SK-N-SH treated with all-trans-retinoic acid at 6 μM for 48 hours (cell line): ENCODE measurements around the gene LRRC26.

Source experiments
- ATAC-seq: fragments of 200-7000 bp; cut with Tn5 transposase; 3 replicates; pipeline ENCODE4 v1.9.1; 2020; ENCODE audit warnings: mild to moderate bottlenecking, moderate library complexity
- ARNTL ChIP-seq: fragments of 450-650 bp; formaldehyde crosslinking; IDR thresholded peaks from 2 replicates; pipeline ENCODE4 v1.5.0; 2020; ENCODE audit warnings: low read depth, mild to moderate bottlenecking, moderate library complexity, borderline replicate concordance
- BACH2 ChIP-seq: fragments of 250-450 bp; sonication (Bioruptor Pico); IDR thresholded peaks from 2 replicates; pipeline ENCODE4 v1.9.0; 2021; ENCODE audit warnings: mild to moderate bottlenecking, borderline replicate concordance
- CREB5 ChIP-seq: fragments of 250-450 bp; sonication (Bioruptor Pico); IDR thresholded peaks from 2 replicates; pipeline ENCODE4 v1.5.1; 2020; ENCODE audit warnings: low read depth, mild to moderate bottlenecking, moderate library complexity
- CSDC2 ChIP-seq: fragments of 250-450 bp; sonication (Bioruptor Pico); IDR thresholded peaks from 2 replicates; pipeline ENCODE4 v1.5.0; 2020; ENCODE audit warnings: mild to moderate bottlenecking, moderate library complexity
- ESRRG ChIP-seq: fragments of 250-450 bp; sonication (Bioruptor Pico); IDR thresholded peaks from 2 replicates; pipeline ENCODE4 v1.6.1; 2021; ENCODE audit warnings: mild to moderate bottlenecking
- GLIS3 ChIP-seq: fragments of 250-450 bp; sonication (Bioruptor Pico); IDR thresholded peaks from 2 replicates; pipeline ENCODE4 v1.5.0; 2020; ENCODE audit warnings: mild to moderate bottlenecking, moderate library complexity
- ISL1 ChIP-seq: fragments of 250-450 bp; sonication (Bioruptor Pico); IDR thresholded peaks from 2 replicates; pipeline ENCODE4 v2.1.2; 2022; ENCODE audit warnings: mild to moderate bottlenecking, moderate library complexity
- OSR1 ChIP-seq: fragments of 250-450 bp; sonication (Bioruptor Pico); IDR thresholded peaks from 2 replicates; pipeline ENCODE4 v1.8.0; 2022; ENCODE audit warnings: moderate library complexity, mild to moderate bottlenecking, inconsistent platforms
- PATZ1 ChIP-seq: fragments of 250-450 bp; sonication (Bioruptor Pico); IDR thresholded peaks from 2 replicates; pipeline ENCODE4 v1.8.0; 2020; ENCODE audit warnings: mild to moderate bottlenecking, moderate library complexity, borderline replicate concordance
- POU6F1 ChIP-seq: fragments of 250-450 bp; sonication (Bioruptor Pico); IDR thresholded peaks from 2 replicates; pipeline ENCODE4 v1.8.0; 2021; ENCODE audit warnings: low read depth, mild to moderate bottlenecking, moderate library complexity, borderline replicate concordance
- PPARA ChIP-seq: fragments of 250-450 bp; sonication (Bioruptor Pico); IDR thresholded peaks from 2 replicates; pipeline ENCODE4 v1.5.0; 2020; ENCODE audit warnings: mild to moderate bottlenecking, borderline replicate concordance
- SNAI2 ChIP-seq: fragments of 250-450 bp; sonication (Bioruptor Pico); IDR thresholded peaks from 2 replicates; pipeline ENCODE4 v1.5.0; 2020; ENCODE audit warnings: mild to moderate bottlenecking, moderate library complexity
- TCF4 ChIP-seq: fragments of 250-450 bp; sonication (Bioruptor Pico); IDR thresholded peaks from 2 replicates; pipeline ENCODE4 v1.8.0; 2021; ENCODE audit warnings: mild to moderate bottlenecking, moderate library complexity, borderline replicate concordance
- TOX ChIP-seq: fragments of 250-450 bp; sonication (Bioruptor Pico); IDR thresholded peaks from 2 replicates; pipeline ENCODE4 v1.8.0; 2021; ENCODE audit warnings: mild to moderate bottlenecking, moderate library complexity, borderline replicate concordance
- TSHZ2 ChIP-seq: fragments of 250-450 bp; sonication (Bioruptor Pico); IDR thresholded peaks from 2 replicates; pipeline ENCODE4 v1.5.0; 2020; ENCODE audit warnings: mild to moderate bottlenecking, moderate library complexity
- ZC3H10 ChIP-seq: fragments of 250-450 bp; sonication (Bioruptor Pico); IDR thresholded peaks from 2 replicates; pipeline ENCODE4 v1.5.1; 2021; ENCODE audit warnings: mild to moderate bottlenecking, moderate library complexity
- ZFP3 ChIP-seq: fragments of 250-450 bp; sonication (Bioruptor Pico); IDR thresholded peaks from 2 replicates; pipeline ENCODE4 v1.5.0; 2020; ENCODE audit warnings: mild to moderate bottlenecking, moderate library complexity
- ZNF565 ChIP-seq: fragments of 450-650 bp; formaldehyde crosslinking; conservative IDR thresholded peaks from 2 replicates; pipeline ENCODE4 v1.5.0; 2020; ENCODE audit warnings: low read depth, mild to moderate bottlenecking, moderate library complexity
- ZNF70 ChIP-seq: fragments of 450-650 bp; formaldehyde crosslinking; IDR thresholded peaks from 2 replicates; pipeline ENCODE4 v1.5.0; 2020; ENCODE audit warnings: mild to moderate bottlenecking, moderate library complexity
- ZNF8 ChIP-seq: fragments of 450-650 bp; formaldehyde crosslinking; IDR thresholded peaks from 2 replicates; pipeline ENCODE4 v1.5.0; 2020; ENCODE audit warnings: mild to moderate bottlenecking, moderate library complexity

Gene LRRC26

GRCh38 chr9:137164370-137165249 lies 5.2 kb downstream of the LRRC26 start:
- TF ChIP-seq ZC3H10 (CRISPR knock-in tag) (no peak), TCF4 (CRISPR knock-in tag) (no peak), ZNF70 (CRISPR knock-in tag) (no peak), POU6F1 (CRISPR knock-in tag) (no peak), PPARA (CRISPR knock-in tag) (no peak), ZFP3 (CRISPR knock-in tag) (no peak), PATZ1 (CRISPR knock-in tag) (no peak), TOX (CRISPR knock-in tag) (no peak), BACH2 (CRISPR knock-in tag) (no peak)
- no peak for ATAC-seq

- no peak for ATAC-seq
Observed at GRCh38 chr9:137163805-137164204, 6.0 kb downstream of the LRRC26 start.

More at GRCh38 chr9:137163805-137164204, 6.0 kb downstream of the LRRC26 start:
- TF ChIP-seq TSHZ2 (CRISPR knock-in tag), result no peak
- no peak for TF ChIP-seq ZNF70 (CRISPR knock-in tag)
- no peak for TF ChIP-seq SNAI2 (CRISPR knock-in tag)
- TF ChIP-seq CSDC2, result no peak
- TF ChIP-seq PATZ1 (CRISPR knock-in tag), result no peak
- TF ChIP-seq ZNF8 (CRISPR knock-in tag), result no peak
- no peak for TF ChIP-seq PPARA (CRISPR knock-in tag)
- TF ChIP-seq POU6F1 (CRISPR knock-in tag), result no peak
- no peak for TF ChIP-seq ARNTL
- no peak for TF ChIP-seq TOX (CRISPR knock-in tag)
- TF ChIP-seq ZC3H10 (CRISPR knock-in tag), result no peak
- no peak for TF ChIP-seq ISL1 (CRISPR knock-in tag)
- no peak for TF ChIP-seq ESRRG (CRISPR knock-in tag)
- no peak for TF ChIP-seq OSR1 (CRISPR knock-in tag)
- TF ChIP-seq CREB5 (CRISPR knock-in tag), result no peak
- TF ChIP-seq ZNF565 (CRISPR knock-in tag), result no peak
- TF ChIP-seq TCF4 (CRISPR knock-in tag), result no peak
- no peak for TF ChIP-seq GLIS3 (CRISPR knock-in tag)
- TF ChIP-seq ZFP3 (CRISPR knock-in tag), result no peak
